ENCODE measurements around the gene LPP.
"Not testable (repeated sequence)": the region's sequence is repeated elsewhere in the genome, so short reads cannot be mapped to it uniquely, and the experiment has no call there.

LPP gene

DNA sequence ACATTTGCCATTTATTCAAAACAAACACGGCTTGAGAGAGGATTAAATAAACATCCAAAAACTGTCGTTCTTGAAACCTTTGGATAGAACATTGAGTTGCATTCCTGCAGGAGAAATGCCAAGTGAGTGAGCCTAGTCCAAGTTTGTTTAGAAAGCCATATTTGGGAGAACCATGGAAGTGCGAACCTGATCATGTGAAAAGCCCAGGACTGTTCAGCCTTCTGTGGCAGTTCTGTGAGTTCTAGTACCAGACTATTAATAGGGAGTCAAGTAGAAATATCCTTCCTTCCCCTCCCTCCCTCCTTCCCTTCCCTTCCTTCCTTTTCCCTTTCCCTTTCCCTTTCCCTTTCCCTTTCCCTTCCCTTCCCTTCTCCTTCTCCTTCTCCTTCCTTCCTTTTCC lies 470.4 kb downstream of the LPP start:
- no peak for DNase-seq (ENCODE audit: insufficient read length, low spot score)
- no peak for FAIRE-seq
- no peak for TF ChIP-seq POLR2A (IDR thresholded peaks at IDR 0.05; ENCODE audit: low read depth, low read length)
- no peak for TF ChIP-seq PAX5 (IDR thresholded peaks at IDR 0.05; ENCODE audit: insufficient read depth, low read length, severe bottlenecking)
- no peak for TF ChIP-seq POLR2AphosphoS5 (IDR thresholded peaks at IDR 0.05; ENCODE audit: low read depth, low read length)
- no peak for TF ChIP-seq POU2F2 (IDR thresholded peaks at IDR 0.05; ENCODE audit: low read depth, low read length)
- no peak for TF ChIP-seq SPI1 (IDR thresholded peaks at IDR 0.05; ENCODE audit: low read depth, low read length)
- no peak for TF ChIP-seq TAF1 (IDR thresholded peaks at IDR 0.05; ENCODE audit: low read depth, low read length)

- FAIRE-seq (no peak), DNase-seq (ENCODE audit: insufficient read length, low spot score) (no peak)
- TF ChIP-seq TAF1 (IDR thresholded peaks at IDR 0.05; ENCODE audit: low read depth, low read length) (no peak), PAX5 (IDR thresholded peaks at IDR 0.05; ENCODE audit: insufficient read depth, low read length, severe bottlenecking) (no peak), SPI1 (IDR thresholded peaks at IDR 0.05; ENCODE audit: low read depth, low read length) (no peak), POLR2A (IDR thresholded peaks at IDR 0.05; ENCODE audit: low read depth, low read length) (no peak), POU2F2 (IDR thresholded peaks at IDR 0.05; ENCODE audit: low read depth, low read length) (no peak), POLR2AphosphoS5 (IDR thresholded peaks at IDR 0.05; ENCODE audit: low read depth, low read length) (no peak)
Observed at GRCh38 chr3:188624828-188625227, 470.9 kb downstream of the LPP start.

DNA sequence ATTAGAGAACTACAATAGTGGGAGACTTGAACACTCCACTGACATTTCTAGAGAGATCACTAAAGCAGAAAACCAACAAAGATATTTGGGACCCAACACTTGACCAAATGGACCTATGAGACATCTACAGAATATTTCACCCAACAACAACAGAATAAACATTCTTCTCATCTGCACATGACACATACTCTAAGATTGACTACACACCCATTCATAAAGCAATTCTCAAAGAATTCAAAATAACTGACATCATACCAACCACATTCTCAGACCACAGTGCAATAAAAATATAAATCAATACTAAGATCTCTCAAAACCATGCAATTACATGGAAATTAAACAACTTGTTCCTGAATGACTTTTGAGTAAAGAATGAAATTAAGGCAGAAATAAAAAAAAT lies 473.7 kb downstream of the LPP start:
- no peak for FAIRE-seq
- TF ChIP-seq POLR2AphosphoS5 (IDR thresholded peaks at IDR 0.05; ENCODE audit: low read depth, low read length) = no peak
- TF ChIP-seq SPI1 (IDR thresholded peaks at IDR 0.05; ENCODE audit: low read depth, low read length) = no peak
- TF ChIP-seq POLR2A (IDR thresholded peaks at IDR 0.05; ENCODE audit: low read depth, low read length) = no peak
- TF ChIP-seq TAF1 (IDR thresholded peaks at IDR 0.05; ENCODE audit: low read depth, low read length) = no peak
- no peak for TF ChIP-seq PAX5 (IDR thresholded peaks at IDR 0.05; ENCODE audit: insufficient read depth, low read length, severe bottlenecking)
- no peak for TF ChIP-seq POU2F2 (IDR thresholded peaks at IDR 0.05; ENCODE audit: low read depth, low read length)
- no peak for DNase-seq (ENCODE audit: insufficient read length, low spot score)

- TF ChIP-seq POLR2A (IDR thresholded peaks at IDR 0.05; ENCODE audit: low read depth, low read length) = no peak
- no peak for TF ChIP-seq TAF1 (IDR thresholded peaks at IDR 0.05; ENCODE audit: low read depth, low read length)
- TF ChIP-seq POU2F2 (IDR thresholded peaks at IDR 0.05; ENCODE audit: low read depth, low read length) = no peak
- TF ChIP-seq PAX5 (IDR thresholded peaks at IDR 0.05; ENCODE audit: insufficient read depth, low read length, severe bottlenecking) = no peak
- no peak for TF ChIP-seq POLR2AphosphoS5 (IDR thresholded peaks at IDR 0.05; ENCODE audit: low read depth, low read length)
- TF ChIP-seq SPI1 (IDR thresholded peaks at IDR 0.05; ENCODE audit: low read depth, low read length) = no peak
- FAIRE-seq (no peak), DNase-seq (ENCODE audit: insufficient read length, low spot score) (no peak)
Observed at GRCh38 chr3:188631291-188632010, 477.5 kb downstream of the LPP start.

DNA sequence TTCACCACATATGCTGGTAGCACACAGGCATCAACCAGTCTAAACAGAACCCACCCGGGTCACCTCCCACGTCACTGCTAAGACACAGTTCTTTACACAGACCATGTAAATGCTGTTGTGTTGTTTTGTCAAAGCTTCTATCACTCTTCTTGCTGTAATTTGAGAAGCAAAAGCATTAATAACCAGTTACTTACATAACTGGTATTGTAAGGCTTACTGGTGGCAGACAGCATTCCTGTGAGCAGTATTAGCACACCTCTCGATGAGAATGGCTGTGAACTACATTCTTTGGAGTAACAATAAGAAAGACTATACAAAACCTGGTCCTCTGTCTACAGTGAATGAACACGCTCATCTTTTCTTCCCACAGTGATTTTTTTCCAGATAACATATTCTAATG lies 479.2 kb downstream of the LPP start:
- TF ChIP-seq POLR2AphosphoS5 (IDR thresholded peaks at IDR 0.05; ENCODE audit: low read depth, low read length) (no peak), SPI1 (IDR thresholded peaks at IDR 0.05; ENCODE audit: low read depth, low read length) (no peak), PAX5 (IDR thresholded peaks at IDR 0.05; ENCODE audit: insufficient read depth, low read length, severe bottlenecking) (no peak), TAF1 (IDR thresholded peaks at IDR 0.05; ENCODE audit: low read depth, low read length) (no peak), POU2F2 (IDR thresholded peaks at IDR 0.05; ENCODE audit: low read depth, low read length) (no peak), POLR2A (IDR thresholded peaks at IDR 0.05; ENCODE audit: low read depth, low read length) (no peak)
- FAIRE-seq (no peak), DNase-seq (ENCODE audit: insufficient read length, low spot score) (no peak)

DNA sequence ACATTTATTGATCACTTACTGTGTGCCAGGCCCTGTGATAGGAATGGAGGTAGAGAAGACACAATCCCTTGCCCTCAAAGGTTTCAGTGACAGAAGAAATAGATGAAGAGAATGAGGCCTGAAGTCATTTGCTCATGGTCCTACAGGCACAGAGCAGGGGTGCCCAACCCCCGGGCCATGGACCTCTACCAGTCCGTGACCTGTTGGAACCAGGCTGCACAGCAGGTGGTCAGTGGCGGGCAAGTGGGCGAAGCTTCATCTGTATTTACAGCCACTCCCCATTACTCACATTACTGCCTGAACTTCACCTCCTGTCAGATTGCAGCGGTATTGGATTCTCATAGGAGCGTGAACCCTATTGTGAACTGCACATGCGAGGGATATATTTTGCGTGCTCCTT lies 480.3 kb downstream of the LPP start:
- FAIRE-seq (no peak), DNase-seq (ENCODE audit: insufficient read length, low spot score) (no peak)
- TF ChIP-seq POLR2AphosphoS5 (IDR thresholded peaks at IDR 0.05; ENCODE audit: low read depth, low read length) = no peak
- no peak for TF ChIP-seq POU2F2 (IDR thresholded peaks at IDR 0.05; ENCODE audit: low read depth, low read length)
- TF ChIP-seq TAF1 (IDR thresholded peaks at IDR 0.05; ENCODE audit: low read depth, low read length) = no peak
- no peak for TF ChIP-seq PAX5 (IDR thresholded peaks at IDR 0.05; ENCODE audit: insufficient read depth, low read length, severe bottlenecking)
- no peak for TF ChIP-seq SPI1 (IDR thresholded peaks at IDR 0.05; ENCODE audit: low read depth, low read length)
- TF ChIP-seq POLR2A (IDR thresholded peaks at IDR 0.05; ENCODE audit: low read depth, low read length) = no peak

DNA sequence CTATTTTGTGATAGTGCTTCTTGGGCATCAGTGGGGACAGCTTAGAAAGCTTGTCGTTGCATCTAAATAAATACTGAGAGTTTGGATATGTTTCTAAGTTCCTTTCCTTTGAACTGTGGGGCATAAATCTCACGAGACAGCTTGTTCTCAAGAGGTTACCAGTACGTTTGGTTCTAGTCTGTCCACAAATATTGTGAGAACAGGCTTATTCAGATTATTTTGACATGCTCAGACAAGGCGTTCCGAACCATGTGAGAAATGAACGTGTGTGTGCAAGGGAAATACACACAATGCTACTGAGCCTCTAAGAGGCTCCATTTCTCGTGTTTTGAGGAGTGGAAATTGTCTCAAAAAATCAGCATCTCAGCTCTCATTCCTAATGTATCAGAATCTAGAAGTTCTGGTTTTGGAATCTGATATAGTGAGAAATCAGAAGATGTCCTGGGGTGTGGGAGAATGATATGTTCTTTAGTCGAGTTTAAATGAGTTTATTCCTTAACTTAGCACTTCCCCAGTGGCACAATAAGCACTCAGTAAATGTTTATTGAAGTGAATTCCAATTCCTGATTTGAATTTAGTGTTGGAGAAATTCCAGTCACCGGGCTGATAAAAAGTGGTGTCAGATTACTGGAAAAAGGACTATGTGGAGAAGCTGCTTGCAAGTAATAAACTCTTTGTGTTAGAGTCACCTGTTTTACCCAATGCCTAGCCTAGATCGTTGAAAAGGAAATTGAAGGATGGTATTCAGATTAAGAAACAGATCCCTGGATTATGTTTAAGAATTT lies 481.5 kb downstream of the LPP start:
- no peak for FAIRE-seq
- no peak for DNase-seq (ENCODE audit: insufficient read length, low spot score)
- no peak for TF ChIP-seq PAX5 (IDR thresholded peaks at IDR 0.05; ENCODE audit: insufficient read depth, low read length, severe bottlenecking)
- TF ChIP-seq POU2F2 (IDR thresholded peaks at IDR 0.05; ENCODE audit: low read depth, low read length) = no peak
- TF ChIP-seq SPI1 (IDR thresholded peaks at IDR 0.05; ENCODE audit: low read depth, low read length) = no peak
- TF ChIP-seq TAF1 (IDR thresholded peaks at IDR 0.05; ENCODE audit: low read depth, low read length) = no peak
- TF ChIP-seq POLR2AphosphoS5 (IDR thresholded peaks at IDR 0.05; ENCODE audit: low read depth, low read length) = no peak
- TF ChIP-seq POLR2A (IDR thresholded peaks at IDR 0.05; ENCODE audit: low read depth, low read length) = no peak

- FAIRE-seq; DNase-seq (ENCODE audit: insufficient read length, low spot score): not testable (repeated sequence)
Observed at GRCh38 chr3:188636292-188636691, 482.3 kb downstream of the LPP start.

- TF ChIP-seq POLR2AphosphoS5 (IDR thresholded peaks at IDR 0.05; ENCODE audit: low read depth, low read length) (no peak), POU2F2 (IDR thresholded peaks at IDR 0.05; ENCODE audit: low read depth, low read length) (no peak), POLR2A (IDR thresholded peaks at IDR 0.05; ENCODE audit: low read depth, low read length) (no peak)
- no peak for FAIRE-seq
- DNase-seq (ENCODE audit: insufficient read length, low spot score) = no peak
Observed at GRCh38 chr3:188641076-188641475, 487.1 kb downstream of the LPP start.

- TF ChIP-seq POLR2AphosphoS5 (IDR thresholded peaks at IDR 0.05; ENCODE audit: low read depth, low read length) = no peak
- TF ChIP-seq TAF1 (IDR thresholded peaks at IDR 0.05; ENCODE audit: low read depth, low read length) = no peak
- no peak for TF ChIP-seq PAX5 (IDR thresholded peaks at IDR 0.05; ENCODE audit: insufficient read depth, low read length, severe bottlenecking)
- no peak for TF ChIP-seq POLR2A (IDR thresholded peaks at IDR 0.05; ENCODE audit: low read depth, low read length)
- no peak for TF ChIP-seq POU2F2 (IDR thresholded peaks at IDR 0.05; ENCODE audit: low read depth, low read length)
- no peak for TF ChIP-seq SPI1 (IDR thresholded peaks at IDR 0.05; ENCODE audit: low read depth, low read length)
- DNase-seq (ENCODE audit: insufficient read length, low spot score) (no peak), FAIRE-seq (no peak)
Observed at GRCh38 chr3:188643736-188644135, 489.8 kb downstream of the LPP start.

Measured in GM12891 (cell line).